K562 (cell line): ENCODE results near the gene ELK4. TPM values are rescaled to one million over a fixed set of nuclear protein-coding genes. Genes with fewer than 3 reads are reported as not detected.

Experiments
- CBX2 ChIP-seq: fragments of 200-600 bp; sonication (generic); IDR thresholded peaks from one replicate; pipeline ENCODE4 v1.6.1; 2012; ENCODE audit warnings: mild to moderate bottlenecking, low read length, inconsistent platforms; ENCODE audit not compliant: insufficient read depth, poor library complexity, severe bottlenecking
- CHD2 ChIP-seq: IDR thresholded peaks from 2 replicates; pipeline ENCODE4 v1.6.1; 2011; ENCODE audit warnings: low read depth, low read length
- DMBX1 ChIP-seq: fragments of 250-450 bp; sonication (Bioruptor Pico); IDR thresholded peaks from 2 replicates; pipeline ENCODE4 v1.8.0; 2022; ENCODE audit warnings: inconsistent platforms, mild to moderate bottlenecking, moderate library complexity, borderline replicate concordance
- EZH2 ChIP-seq: IDR thresholded peaks from 2 replicates; pipeline ENCODE4 v1.6.1; 2012; ENCODE audit warnings: low read depth, mild to moderate bottlenecking, inconsistent platforms, low read length, borderline replicate concordance
- GATAD2A ChIP-seq: fragments of 450-650 bp; IDR thresholded peaks from 2 replicates; pipeline ENCODE4 v1.6.1; 2017
- GATAD2B ChIP-seq: fragments of 450-650 bp; IDR thresholded peaks from 2 replicates; pipeline ENCODE4 v1.6.1; 2017; ENCODE audit warnings: mild to moderate bottlenecking, borderline replicate concordance
- HEY1 ChIP-seq: fragments of 250-450 bp; sonication (Bioruptor Pico); IDR thresholded peaks from 2 replicates; pipeline ENCODE4 v1.5.0; 2020; ENCODE audit warnings: mild to moderate bottlenecking, moderate library complexity, borderline replicate concordance
- ILK ChIP-seq: fragments of 450-650 bp; IDR thresholded peaks from 2 replicates; pipeline ENCODE4 v1.6.1; 2016; ENCODE audit warnings: missing genetic modification characterization, low read depth, mild to moderate bottlenecking, missing compliant biosample characterization, moderate library complexity, borderline replicate concordance
- KLF10 ChIP-seq: fragments of 250-450 bp; sonication (Bioruptor Pico); IDR thresholded peaks from 2 replicates; pipeline ENCODE4 v1.6.1; 2021; ENCODE audit warnings: matching md5 sums
- MTA1 ChIP-seq: fragments of 450-650 bp; IDR thresholded peaks from 2 replicates; pipeline ENCODE4 v1.6.1; 2017; ENCODE audit warnings: borderline replicate concordance
- POU5F1 ChIP-seq: fragments of 150-350 bp; IDR thresholded peaks from 2 replicates; pipeline ENCODE4 v1.6.1; 2014; ENCODE audit warnings: borderline replicate concordance, low read length, low read depth, mild to moderate bottlenecking; ENCODE audit not compliant: partially characterized antibody
- TBL1XR1 ChIP-seq, 2 experiments: IDR thresholded peaks; 2 replicates each; pipeline ENCODE4 v1.6.1; 2012; ENCODE audit warnings: improper control_type of control experiment in 2 of 2, low read length in 2 of 2, mild to moderate bottlenecking in 1 of 2
- YBX1 ChIP-seq: fragments of 450-650 bp; IDR thresholded peaks from 2 replicates; pipeline ENCODE4 v1.7.1; 2016; ENCODE audit warnings: mild to moderate bottlenecking
- ZBTB8A ChIP-seq: fragments of 450-650 bp; IDR thresholded peaks from 2 replicates; pipeline ENCODE4 v1.6.1; 2018; ENCODE audit warnings: mild to moderate bottlenecking, moderate library complexity; ENCODE audit not compliant: partially characterized antibody
- ZFP36 ChIP-seq: fragments of 150-350 bp; IDR thresholded peaks from 2 replicates; pipeline ENCODE4 v1.6.1; 2018; ENCODE audit warnings: low read length, low read depth; ENCODE audit not compliant: partially characterized antibody
- polyA plus RNA-seq, 8 experiments: library from polyadenylated mRNA; depleted of rRNA in 4 of 8; stranded (reverse) in 5 of 8; unstranded in 3 of 8; fragments of >200 nt; fragmentation: Nextera tagmentation in 2 of 8; fragmentation: Illumina TruSeq in 1 of 8; extraction: Ambion mirVana in 2 of 8; extraction: Trizol in 1 of 8; gene quantifications; 2 replicates each; pipeline versions ENCODE4 v1.2.1 to v1.2.3, GENCODE V29; 2011 to 2014; ENCODE audit warnings: inconsistent platforms in 1 of 8, missing spikeins in 1 of 8
- total RNA-seq, 7 experiments: library from RNA; depleted of rRNA in 6 of 7; stranded (reverse); fragments of >200 nt in 6 of 7; fragmentation: Illumina TruSeq in 2 of 7; extraction: Trizol in 2 of 7; gene quantifications; 2 replicates each; pipeline versions ENCODE4 v1.2.1 to v1.2.3, GENCODE V29; 2011 to 2021; ENCODE audit warnings: low replicate concordance in 1 of 7
- TF ChIP-seq, protein P1 (sequence below): IDR thresholded peaks from 3 replicates; pipeline ENCODE4 v1.6.1; 2011; ENCODE audit warnings: borderline replicate concordance, mild to moderate bottlenecking; ENCODE audit not compliant: insufficient read length, insufficient read depth
- TF ChIP-seq, protein P2 (sequence below), 3 experiments: fragments of 200-800 bp in 1 of 3; fragments of 250-450 bp in 1 of 3; fragments of 450-650 bp in 1 of 3; sonication (Bioruptor Pico) in 1 of 3; sonication (Bioruptor generic) in 1 of 3; formaldehyde crosslinking in 1 of 3; IDR thresholded peaks; 2 replicates each; pipeline versions ENCODE4 v1.6.1 to v1.8.0; 2016 to 2022; ENCODE audit warnings: mild to moderate bottlenecking in 2 of 3, missing genetic modification characterization in 2 of 3, missing compliant biosample characterization in 1 of 3, moderate library complexity in 1 of 3
- TF ChIP-seq, protein P3 (sequence below): fragments of 250-450 bp; sonication (Bioruptor Pico); IDR thresholded peaks from 2 replicates; pipeline ENCODE4 v1.5.0; 2020; ENCODE audit warnings: mild to moderate bottlenecking, borderline replicate concordance
- TF ChIP-seq, protein P4 (sequence below): fragments of 250-450 bp; sonication (Bioruptor Pico); IDR thresholded peaks from 2 replicates; pipeline ENCODE4 v1.9.0; 2021; ENCODE audit warnings: mild to moderate bottlenecking

ELK4 gene
- total and polyA plus RNA-seq, 9 of the 15 experiments (the other 6 are each of a cell fraction or from before 2014, with no cell fraction given) = 2.0 to 21.7 (median 9.2) TPM

DNA sequence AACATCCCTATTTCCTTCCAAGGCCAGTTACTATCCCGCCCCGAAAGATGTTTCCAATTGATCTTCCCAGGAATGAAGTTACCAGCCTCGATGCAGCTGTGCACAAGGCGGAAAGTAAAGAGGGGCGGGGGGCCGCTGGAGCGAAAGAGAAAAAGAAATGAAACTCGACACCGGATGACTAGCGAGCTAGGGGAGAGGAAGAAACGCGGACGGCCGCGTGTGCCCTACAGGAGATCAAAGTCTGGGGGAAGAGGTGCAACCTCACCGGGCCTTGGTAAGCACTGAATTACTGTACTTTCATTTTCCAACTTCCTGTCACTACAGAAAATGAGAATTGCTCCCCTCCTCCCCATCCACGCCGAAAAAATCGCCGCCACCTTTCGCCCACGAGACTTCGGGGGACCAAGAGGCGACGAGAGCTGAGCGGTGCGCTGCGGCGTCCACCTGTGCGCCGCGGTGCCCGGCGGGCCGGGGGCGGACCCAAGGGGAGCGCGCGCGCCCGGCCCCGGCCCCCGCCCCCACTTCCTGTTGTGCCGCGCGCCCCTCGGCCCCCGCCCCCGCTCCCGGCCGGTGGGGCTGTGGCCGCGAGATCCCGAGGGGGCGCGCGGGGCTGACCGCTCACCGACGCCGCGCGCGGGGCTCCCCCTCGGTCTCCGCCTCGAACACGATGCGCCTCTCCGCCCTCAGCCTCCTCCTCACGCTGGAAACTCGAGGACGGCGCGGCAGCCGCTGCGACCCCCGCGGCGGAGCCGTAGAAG, 622 bp downstream of the ELK4 start (continued):
- TF ChIP-seq KLF10 (CRISPR knock-in tag) = no peak
- peak; percentile 78 for TF ChIP-seq CHD2
- no peak for TF ChIP-seq HEY1
- no peak for TF ChIP-seq ZBTB8A
- no peak for TF ChIP-seq YBX1
- peak; percentile 63; the same call in 1 of the 2 replicates for TF ChIP-seq DMBX1
- TF ChIP-seq TBL1XR1 (IDR thresholded peaks at IDR 0.05; ENCODE audit: low read length in 2 of 2) = no peak
- TF ChIP-seq, protein P1, sequence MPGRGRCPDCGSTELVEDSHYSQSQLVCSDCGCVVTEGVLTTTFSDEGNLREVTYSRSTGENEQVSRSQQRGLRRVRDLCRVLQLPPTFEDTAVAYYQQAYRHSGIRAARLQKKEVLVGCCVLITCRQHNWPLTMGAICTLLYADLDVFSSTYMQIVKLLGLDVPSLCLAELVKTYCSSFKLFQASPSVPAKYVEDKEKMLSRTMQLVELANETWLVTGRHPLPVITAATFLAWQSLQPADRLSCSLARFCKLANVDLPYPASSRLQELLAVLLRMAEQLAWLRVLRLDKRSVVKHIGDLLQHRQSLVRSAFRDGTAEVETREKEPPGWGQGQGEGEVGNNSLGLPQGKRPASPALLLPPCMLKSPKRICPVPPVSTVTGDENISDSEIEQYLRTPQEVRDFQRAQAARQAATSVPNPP = no peak
- no peak for TF ChIP-seq ZFP36
- TF ChIP-seq EZH2 = no peak
- 0 out of 2 replicates have a peak, but pooled peaks have one; percentile 40 for TF ChIP-seq MTA1
- TF ChIP-seq, protein P2, sequence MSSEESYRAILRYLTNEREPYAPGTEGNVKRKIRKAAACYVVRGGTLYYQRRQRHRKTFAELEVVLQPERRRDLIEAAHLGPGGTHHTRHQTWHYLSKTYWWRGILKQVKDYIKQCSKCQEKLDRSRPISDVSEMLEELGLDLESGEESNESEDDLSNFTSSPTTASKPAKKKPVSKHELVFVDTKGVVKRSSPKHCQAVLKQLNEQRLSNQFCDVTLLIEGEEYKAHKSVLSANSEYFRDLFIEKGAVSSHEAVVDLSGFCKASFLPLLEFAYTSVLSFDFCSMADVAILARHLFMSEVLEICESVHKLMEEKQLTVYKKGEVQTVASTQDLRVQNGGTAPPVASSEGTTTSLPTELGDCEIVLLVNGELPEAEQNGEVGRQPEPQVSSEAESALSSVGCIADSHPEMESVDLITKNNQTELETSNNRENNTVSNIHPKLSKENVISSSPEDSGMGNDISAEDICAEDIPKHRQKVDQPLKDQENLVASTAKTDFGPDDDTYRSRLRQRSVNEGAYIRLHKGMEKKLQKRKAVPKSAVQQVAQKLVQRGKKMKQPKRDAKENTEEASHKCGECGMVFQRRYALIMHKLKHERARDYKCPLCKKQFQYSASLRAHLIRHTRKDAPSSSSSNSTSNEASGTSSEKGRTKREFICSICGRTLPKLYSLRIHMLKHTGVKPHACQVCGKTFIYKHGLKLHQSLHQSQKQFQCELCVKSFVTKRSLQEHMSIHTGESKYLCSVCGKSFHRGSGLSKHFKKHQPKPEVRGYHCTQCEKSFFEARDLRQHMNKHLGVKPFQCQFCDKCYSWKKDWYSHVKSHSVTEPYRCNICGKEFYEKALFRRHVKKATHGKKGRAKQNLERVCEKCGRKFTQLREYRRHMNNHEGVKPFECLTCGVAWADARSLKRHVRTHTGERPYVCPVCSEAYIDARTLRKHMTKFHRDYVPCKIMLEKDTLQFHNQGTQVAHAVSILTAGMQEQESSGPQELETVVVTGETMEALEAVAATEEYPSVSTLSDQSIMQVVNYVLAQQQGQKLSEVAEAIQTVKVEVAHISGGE (CRISPR knock-in tag; IDR thresholded peaks at IDR 0.05) = peak in 2 of 3 experiments; percentile 57 to 88; a peak in 5 of 6 replicates
- TF ChIP-seq POU5F1 = no peak
- TF ChIP-seq ILK = no peak
- TF ChIP-seq GATAD2A = no peak
- TF ChIP-seq, protein P3, sequence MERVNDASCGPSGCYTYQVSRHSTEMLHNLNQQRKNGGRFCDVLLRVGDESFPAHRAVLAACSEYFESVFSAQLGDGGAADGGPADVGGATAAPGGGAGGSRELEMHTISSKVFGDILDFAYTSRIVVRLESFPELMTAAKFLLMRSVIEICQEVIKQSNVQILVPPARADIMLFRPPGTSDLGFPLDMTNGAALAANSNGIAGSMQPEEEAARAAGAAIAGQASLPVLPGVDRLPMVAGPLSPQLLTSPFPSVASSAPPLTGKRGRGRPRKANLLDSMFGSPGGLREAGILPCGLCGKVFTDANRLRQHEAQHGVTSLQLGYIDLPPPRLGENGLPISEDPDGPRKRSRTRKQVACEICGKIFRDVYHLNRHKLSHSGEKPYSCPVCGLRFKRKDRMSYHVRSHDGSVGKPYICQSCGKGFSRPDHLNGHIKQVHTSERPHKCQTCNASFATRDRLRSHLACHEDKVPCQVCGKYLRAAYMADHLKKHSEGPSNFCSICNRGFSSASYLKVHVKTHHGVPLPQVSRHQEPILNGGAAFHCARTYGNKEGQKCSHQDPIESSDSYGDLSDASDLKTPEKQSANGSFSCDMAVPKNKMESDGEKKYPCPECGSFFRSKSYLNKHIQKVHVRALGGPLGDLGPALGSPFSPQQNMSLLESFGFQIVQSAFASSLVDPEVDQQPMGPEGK (CRISPR knock-in tag) = no peak
- TF ChIP-seq GATAD2B = no peak; the same call in none of the 2 replicates
- TF ChIP-seq, protein P4, sequence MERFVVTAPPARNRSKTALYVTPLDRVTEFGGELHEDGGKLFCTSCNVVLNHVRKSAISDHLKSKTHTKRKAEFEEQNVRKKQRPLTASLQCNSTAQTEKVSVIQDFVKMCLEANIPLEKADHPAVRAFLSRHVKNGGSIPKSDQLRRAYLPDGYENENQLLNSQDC (CRISPR knock-in tag) = no peak
- TF ChIP-seq CBX2 = no peak
